IMR-90 (cell line): ENCODE measurements around the gene LEUTX. TPM values are rescaled to one million over a fixed set of nuclear protein-coding genes. Genes with fewer than 3 reads are reported as not detected.

Source experiments
- ATAC-seq: fragments of 200-7000 bp; cut with Tn5 transposase; 2 replicates; pipeline ENCODE4 v1.9.1; 2020; ENCODE audit warnings: low read depth, mild to moderate bottlenecking, moderate library complexity
- BruUV-seq: library from RNA; stranded (reverse); fragments of 400-500 nt; replicated peaks from 2 replicates; lab custom pipeline; 2021; lab: Mats Ljungman, UMichigan
- CTCF ChIA-PET: fragments of 300-600 bp; formaldehyde crosslinking; extraction: SDS; loops from one replicate; lab custom pipeline; 2021; ENCODE audit warnings: antibody characterized with exemption; lab: Yijun Ruan, JAX
- POLR2A ChIA-PET: fragments of 300-600 bp; sonication (Branson Sonifier 250); formaldehyde crosslinking; loops from one replicate; lab custom pipeline; 2022; ENCODE audit warnings: antibody characterized with exemption; ENCODE audit not compliant: unreplicated experiment; lab: Charles Lee
- DNase-seq: peaks from one replicate; pipeline ENCODE4 v3.0.0; 2013
- H2AFZ ChIP-seq: replicated peaks from 2 replicates; pipeline ENCODE3; 2013; ENCODE audit warnings: low read length, mild to moderate bottlenecking; ENCODE audit not compliant: poor library complexity
- H2AK5ac ChIP-seq: 2 replicates; pipeline ENCODE4 v1.6.1; 2013; ENCODE audit warnings: low read depth, low read length, inconsistent platforms
- H2AK9ac ChIP-seq: replicated peaks from 2 replicates; pipeline ENCODE3; 2013; ENCODE audit warnings: mild to moderate bottlenecking, low read depth, low read length, moderate library complexity; ENCODE audit not compliant: poor library complexity
- H2BK120ac ChIP-seq: 2 replicates; pipeline ENCODE4 v1.6.1; 2013; ENCODE audit warnings: low read depth, low read length, inconsistent platforms
- H2BK15ac ChIP-seq: 3 replicates; pipeline ENCODE4 v1.6.1; 2013; ENCODE audit warnings: low read depth, low read length, inconsistent platforms
- H2BK20ac ChIP-seq: 2 replicates; pipeline ENCODE4 v1.6.1; 2013; ENCODE audit warnings: low read depth, mild to moderate bottlenecking, inconsistent platforms, low read length, moderate library complexity
- H2BK5ac ChIP-seq: 2 replicates; pipeline ENCODE4 v1.6.1; 2013; ENCODE audit warnings: mild to moderate bottlenecking, low read depth, low read length, inconsistent platforms; ENCODE audit not compliant: poor library complexity, severe bottlenecking
- H3K14ac ChIP-seq: replicated peaks from 2 replicates; pipeline ENCODE4 v1.6.1; 2013; ENCODE audit warnings: low read depth, low read length, inconsistent platforms
- H3K18ac ChIP-seq: 2 replicates; pipeline ENCODE4 v1.6.1; 2013; ENCODE audit warnings: low read depth, low read length, control low read depth
- H3K23ac ChIP-seq: 2 replicates; pipeline ENCODE4 v1.6.1; 2013; ENCODE audit warnings: low read depth, low read length, inconsistent platforms
- H3K27ac ChIP-seq: 2 replicates; pipeline ENCODE4 v1.5.1; 2013; ENCODE audit warnings: mild to moderate bottlenecking, control low read depth, low read length; ENCODE audit not compliant: insufficient read depth
- H3K27me3 ChIP-seq: 2 replicates; pipeline ENCODE4 v1.6.1; 2013; ENCODE audit warnings: low read length; ENCODE audit not compliant: control insufficient read depth, insufficient read depth
- H3K36me3 ChIP-seq: 2 replicates; pipeline ENCODE4 v1.6.1; 2013; ENCODE audit warnings: low read length, mixed read lengths; ENCODE audit not compliant: control insufficient read depth, insufficient read depth
- H3K4ac ChIP-seq: 2 replicates; pipeline ENCODE4 v1.6.1; 2013; ENCODE audit warnings: low read depth, low read length, inconsistent platforms
- H3K4me1 ChIP-seq: 2 replicates; pipeline ENCODE4 v1.6.1; 2013; ENCODE audit warnings: low read length, mixed read lengths; ENCODE audit not compliant: control insufficient read depth, insufficient read depth
- H3K4me2 ChIP-seq: 2 replicates; pipeline ENCODE4 v1.6.1; 2013; ENCODE audit warnings: low read depth, mild to moderate bottlenecking, control low read depth, low read length, moderate library complexity
- H3K4me3 ChIP-seq: 2 replicates; pipeline ENCODE4 v1.5.1; 2013; ENCODE audit warnings: low read depth, mild to moderate bottlenecking, control low read depth, low read length, moderate library complexity; ENCODE audit not compliant: insufficient read depth
- H3K56ac ChIP-seq: 2 replicates; pipeline ENCODE4 v1.6.1; 2013; ENCODE audit warnings: low read length, inconsistent platforms; ENCODE audit not compliant: insufficient read depth; ENCODE audit errors: extremely low read depth
- H3K79me1 ChIP-seq, 2 experiments: 2 replicates each; pipeline ENCODE4 v1.6.1; 2013; ENCODE audit warnings: low read length in 2 of 2, inconsistent platforms in 1 of 2, low read depth in 1 of 2
- H3K9ac ChIP-seq: 2 replicates; pipeline ENCODE4 v1.6.1; 2013; ENCODE audit warnings: low read depth, low read length, control low read depth
- H3K9me1 ChIP-seq: 2 replicates; pipeline ENCODE4 v1.6.1; 2013; ENCODE audit warnings: low read length, inconsistent platforms; ENCODE audit not compliant: insufficient read depth
- H3K9me3 ChIP-seq: 2 replicates; pipeline ENCODE4 v1.6.1; 2013; ENCODE audit warnings: low read length; ENCODE audit not compliant: control insufficient read depth, insufficient read depth
- H4K20me1 ChIP-seq: 2 replicates; pipeline ENCODE4 v1.6.1; 2013; ENCODE audit warnings: low read length, inconsistent platforms; ENCODE audit not compliant: insufficient read depth
- H4K5ac ChIP-seq: 2 replicates; pipeline ENCODE4 v1.6.1; 2013; ENCODE audit warnings: mild to moderate bottlenecking, low read depth, low read length, control low read depth
- H4K8ac ChIP-seq, 2 experiments: 2 replicates each; pipeline ENCODE4 v1.6.1; 2013; ENCODE audit warnings: low read depth in 2 of 2, low read length in 2 of 2, control low read depth in 1 of 2, inconsistent platforms in 1 of 2
- H4K91ac ChIP-seq: 2 replicates; pipeline ENCODE4 v1.6.1; 2013; ENCODE audit warnings: low read depth, low read length, inconsistent platforms; ENCODE audit not compliant: insufficient read depth
- BHLHE40 ChIP-seq: fragments of 150-350 bp; IDR thresholded peaks from 2 replicates; pipeline ENCODE4 v1.6.1; 2016; ENCODE audit warnings: mild to moderate bottlenecking, low read depth, low read length
- CEBPB ChIP-seq: IDR thresholded peaks from 2 replicates; pipeline ENCODE4 v1.6.1; 2012; ENCODE audit warnings: low read depth, low read length, improper control_type of control experiment
- CHD1 ChIP-seq: IDR thresholded peaks from 2 replicates; pipeline ENCODE4 v1.6.1; 2012; ENCODE audit warnings: low read depth, low read length, improper control_type of control experiment
- CTCF ChIP-seq: conservative IDR thresholded peaks from 2 replicates; pipeline ENCODE4 v1.5.1; 2012; ENCODE audit warnings: mild to moderate bottlenecking, low read depth, low read length, improper control_type of control experiment
- ELK1 ChIP-seq: fragments of 150-350 bp; IDR thresholded peaks from 2 replicates; pipeline ENCODE4 v1.6.1; 2016; ENCODE audit warnings: low read depth, mild to moderate bottlenecking, low read length, moderate library complexity, borderline replicate concordance
- FOS ChIP-seq: fragments of 150-350 bp; IDR thresholded peaks from 2 replicates; pipeline ENCODE4 v1.6.1; 2016; ENCODE audit warnings: low read depth, low read length
- MAFK ChIP-seq: IDR thresholded peaks from 2 replicates; pipeline ENCODE4 v1.6.1; 2012; ENCODE audit warnings: low read depth, low read length, improper control_type of control experiment
- MAZ ChIP-seq: IDR thresholded peaks from 2 replicates; pipeline ENCODE4 v1.6.1; 2012; ENCODE audit warnings: low read depth, mild to moderate bottlenecking, low read length, improper control_type of control experiment, moderate library complexity, borderline replicate concordance
- NFE2L2 ChIP-seq: fragments of 150-350 bp; IDR thresholded peaks from 2 replicates; pipeline ENCODE4 v1.6.1; 2016; ENCODE audit warnings: low read depth, mild to moderate bottlenecking, low read length
- POLR2A ChIP-seq: IDR thresholded peaks from 2 replicates; pipeline ENCODE4 v1.6.1; 2012; ENCODE audit warnings: mild to moderate bottlenecking, low read depth, low read length
- RAD21 ChIP-seq: IDR thresholded peaks from 2 replicates; pipeline ENCODE4 v1.6.1; 2012; ENCODE audit warnings: low read length, improper control_type of control experiment
- RCOR1 ChIP-seq: IDR thresholded peaks from 2 replicates; pipeline ENCODE4 v1.6.1; 2012; ENCODE audit warnings: mild to moderate bottlenecking, low read length, improper control_type of control experiment; ENCODE audit not compliant: insufficient replicate concordance
- RFX5 ChIP-seq: IDR thresholded peaks from 2 replicates; pipeline ENCODE4 v1.8.0; 2012; ENCODE audit warnings: low read depth, mild to moderate bottlenecking, low read length, moderate library complexity
- SMC3 ChIP-seq: fragments of 150-350 bp; IDR thresholded peaks from 2 replicates; pipeline ENCODE4 v1.6.1; 2016; ENCODE audit warnings: low read depth, mild to moderate bottlenecking, antibody characterized with exemption, low read length, moderate library complexity
- USF2 ChIP-seq: fragments of 150-350 bp; IDR thresholded peaks from 2 replicates; pipeline ENCODE4 v1.6.1; 2017; ENCODE audit warnings: mild to moderate bottlenecking, antibody characterized with exemption, low read length, low read depth
- WGBS, 2 experiments: methylation state at CpG; one replicate each; pipeline versions ENCODE4 v1.1.5 to v1.1.7; 2013; ENCODE audit warnings: missing lambda C conversion rate in 2 of 2; ENCODE audit not compliant: insufficient read length in 1 of 2; ENCODE audit errors: extremely low coverage in 2 of 2; 5-methylcytosine and 5-hydroxymethylcytosine counted together
- dilution Hi-C: fragments of 300-500 bp; cut with HindIII; formaldehyde crosslinking; loops from one replicate; pipeline ENCODE4 v1.14.3; 2018; ENCODE audit warnings: low sequenced_read_pairs; ENCODE audit not compliant: unreplicated experiment
- in situ Hi-C: fragments of 300-500 bp; cut with MboI; formaldehyde crosslinking; loops from 3 replicates; pipeline ENCODE4 v1.14.3; 2019; ENCODE audit warnings: low sequenced_read_pairs, inconsistent platforms, mixed read lengths
- intact Hi-C: fragments of 100-400 bp; cut with micrococcal nuclease; formaldehyde crosslinking; loops from 2 replicates; pipeline ENCODE4 v1.10.0; 2022
- polyA plus RNA-seq, 3 experiments: library from polyadenylated mRNA; depleted of rRNA; stranded (reverse); fragments of >200 nt; gene quantifications; 2 replicates each; pipeline ENCODE4 v1.2.3, GENCODE V29; 2012; ENCODE audit warnings: low replicate concordance in 1 of 3
- total RNA-seq: library from RNA; depleted of rRNA; stranded (reverse); fragments of >200 nt; gene quantifications from 2 replicates; pipeline ENCODE4 v1.2.3, GENCODE V29; 2012

LEUTX gene
- total and polyA plus RNA-seq, 2 of the 4 experiments (the other 2 are of a cell fraction): not detected

GRCh38 chr19:39792999-39793546 is 14.4 kb downstream of the LEUTX start:
- ChIA-PET POLR2A (no interaction called here), CTCF (interaction anchor here (0.6 to 2.5 kb wide), 11 partner anchors 9 to 177 kb away, joined by 3 to 17 read pairs (median 4); partner anchors contain the start of genes DYRK1B, FBL and PSMC4)
- no peak overlapping the region for H3K4ac ChIP-seq
- no peak overlapping the region for H2BK15ac ChIP-seq
- DNase-seq: peak; percentile 69
- H3K27ac ChIP-seq: no peak overlapping the region
- dilution Hi-C loops: no loop called here
- no peak overlapping the region for H2BK20ac ChIP-seq
- H2AK9ac ChIP-seq: peak overlapping the region; percentile 8
- in situ Hi-C loops: loop anchor here (5.0 kb wide), 2 partner anchors 49 to 174 kb away; no protein-coding TSS in a partner anchor
- no peak overlapping the region for H4K8ac ChIP-seq
- peak overlapping the region; percentile 89 for H2AFZ ChIP-seq
- H3K14ac ChIP-seq: no peak overlapping the region
- H2AK5ac ChIP-seq: no peak overlapping the region
- no peak for TF ChIP-seq POLR2A
- TF ChIP-seq CTCF: peak; percentile 91
- no peak for TF ChIP-seq NFE2L2
- no peak for TF ChIP-seq ELK1
- peak; percentile 28; the same call in 1 of the 2 replicates for TF ChIP-seq MAZ
- peak; percentile 79 for TF ChIP-seq RAD21
- TF ChIP-seq RFX5: no peak
- no peak for TF ChIP-seq BHLHE40
- TF ChIP-seq MAFK: no peak
- TF ChIP-seq CHD1: no peak
- TF ChIP-seq SMC3: peak; percentile 79
- TF ChIP-seq FOS: no peak
- peak; percentile 25 for TF ChIP-seq RCOR1
- TF ChIP-seq CEBPB: no peak
- no peak for TF ChIP-seq USF2
- BruUV-seq: no TSS peak
- no peak overlapping the region for H3K18ac ChIP-seq
- no peaks in the 10 kb centered on the region for H3K4me1 ChIP-seq
- 0% methylated on average over 5 of the region's 17 CpGs; no CpG with 5 or more reads in 1 of the 2 experiments for WGBS, 2 experiments
- no peak overlapping the region for H2BK5ac ChIP-seq
- H3K9me1 ChIP-seq: no peaks in the 10 kb centered on the region
- H3K36me3 ChIP-seq: no peaks in the 10 kb centered on the region
- H3K4me2 ChIP-seq: peak overlapping the region; percentile 88
- H4K91ac ChIP-seq: no peak overlapping the region
- ATAC-seq: peak; percentile 99
- H3K9ac ChIP-seq: no peak overlapping the region
- H3K27me3 ChIP-seq: peaks cover 5% of the 10 kb centered on the region
- no peaks in the 10 kb centered on the region for H3K9me3 ChIP-seq
- H4K20me1 ChIP-seq: no peaks in the 10 kb centered on the region
- intact Hi-C loops: loop anchor here (1.0 kb wide), 2 partner anchors 51 to 177 kb away; no protein-coding TSS in a partner anchor
- no peak overlapping the region for H2BK120ac ChIP-seq
- no peak overlapping the region for H4K5ac ChIP-seq
- H3K79me1 ChIP-seq: no peaks in the 10 kb centered on the region
- peak overlapping the region; percentile 69 for H3K4me3 ChIP-seq
- H3K23ac ChIP-seq: no peak overlapping the region
- H3K56ac ChIP-seq: no peak overlapping the region
